HG02884 (cell line): ENCODE measurements around the gene HAS3.
"Not testable (repeated sequence)": the region's sequence is repeated elsewhere in the genome, so short reads cannot be mapped to it uniquely, and the experiment has no call there.

Experiments
- ATAC-seq: cut with Tn5 transposase; IDR thresholded peaks from one replicate; pipeline ENCODE4 v1.9.1; 2021; ENCODE audit warnings: mild to moderate bottlenecking, moderate library complexity; ENCODE audit not compliant: unreplicated experiment

Gene HAS3, protein sequence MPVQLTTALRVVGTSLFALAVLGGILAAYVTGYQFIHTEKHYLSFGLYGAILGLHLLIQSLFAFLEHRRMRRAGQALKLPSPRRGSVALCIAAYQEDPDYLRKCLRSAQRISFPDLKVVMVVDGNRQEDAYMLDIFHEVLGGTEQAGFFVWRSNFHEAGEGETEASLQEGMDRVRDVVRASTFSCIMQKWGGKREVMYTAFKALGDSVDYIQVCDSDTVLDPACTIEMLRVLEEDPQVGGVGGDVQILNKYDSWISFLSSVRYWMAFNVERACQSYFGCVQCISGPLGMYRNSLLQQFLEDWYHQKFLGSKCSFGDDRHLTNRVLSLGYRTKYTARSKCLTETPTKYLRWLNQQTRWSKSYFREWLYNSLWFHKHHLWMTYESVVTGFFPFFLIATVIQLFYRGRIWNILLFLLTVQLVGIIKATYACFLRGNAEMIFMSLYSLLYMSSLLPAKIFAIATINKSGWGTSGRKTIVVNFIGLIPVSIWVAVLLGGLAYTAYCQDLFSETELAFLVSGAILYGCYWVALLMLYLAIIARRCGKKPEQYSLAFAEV

DNA sequence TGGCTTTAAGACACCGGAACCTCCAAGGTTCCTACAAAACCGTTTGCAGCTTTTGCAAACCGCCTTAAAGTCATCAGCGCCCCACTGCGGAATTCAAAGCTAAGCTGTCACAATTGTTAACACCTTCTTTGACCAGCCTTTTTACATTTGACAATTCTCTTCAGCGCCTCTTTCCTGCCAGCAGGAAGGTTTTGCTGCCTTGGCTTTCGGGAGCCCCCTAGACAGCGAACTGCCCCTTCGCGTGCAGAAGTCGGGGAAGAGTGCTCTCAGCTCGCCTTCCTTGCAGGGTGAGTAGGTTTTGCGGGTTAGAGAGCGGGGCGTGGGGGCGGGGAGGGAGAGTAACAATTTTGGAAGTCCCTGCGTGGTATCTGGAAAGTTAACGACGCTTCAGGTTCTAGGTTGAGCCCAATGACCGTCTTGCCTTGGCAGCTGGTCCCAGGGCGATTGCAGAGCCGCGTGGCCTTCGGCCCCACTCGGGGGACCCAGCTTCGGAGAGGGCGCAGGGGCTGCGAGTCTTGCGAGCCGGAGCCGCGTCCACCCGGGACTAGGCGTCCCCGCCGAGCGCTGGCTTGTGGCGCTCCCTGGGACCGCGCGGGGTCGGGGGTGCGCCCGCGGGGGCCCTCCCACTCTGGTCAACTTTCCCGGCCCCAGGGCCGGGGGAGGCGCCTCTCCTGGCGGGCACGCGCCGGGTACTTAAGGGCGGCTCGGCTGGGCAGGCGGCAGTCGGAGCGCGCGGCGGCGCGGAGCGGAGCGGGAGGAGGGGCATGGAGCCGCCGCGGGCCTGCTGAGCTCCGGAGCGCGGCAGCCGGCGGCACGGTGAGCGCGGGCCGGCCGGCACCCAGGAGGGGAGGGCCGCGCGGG, at the start of gene HAS3:
Gene HAS3, plus strand, starts transcription at position 153 of the 861 bp plus-strand sequence. CDS start 3,743 bp downstream, outside the sequence.
- no peak for ATAC-seq

DNA sequence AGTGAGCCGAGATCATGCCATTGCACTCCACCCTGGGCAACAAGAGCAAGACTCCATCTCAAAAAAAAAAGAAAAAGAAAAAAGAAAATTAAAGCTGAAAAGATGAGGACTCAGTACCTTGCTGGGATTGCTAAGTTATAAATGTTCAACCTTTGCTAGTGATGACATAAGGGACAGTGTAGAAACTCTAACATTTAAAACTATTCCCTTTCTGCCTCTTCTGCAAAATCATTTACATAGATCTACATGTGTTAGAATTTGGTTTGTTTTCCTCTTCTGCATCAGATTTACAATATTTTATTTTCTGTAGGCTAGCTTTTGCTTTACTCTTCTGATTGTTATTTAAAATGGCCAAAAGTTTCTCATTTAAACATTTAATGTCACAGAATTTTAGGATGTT, 49.5 kb upstream of the HAS3 start:
- ATAC-seq = no peak

DNA sequence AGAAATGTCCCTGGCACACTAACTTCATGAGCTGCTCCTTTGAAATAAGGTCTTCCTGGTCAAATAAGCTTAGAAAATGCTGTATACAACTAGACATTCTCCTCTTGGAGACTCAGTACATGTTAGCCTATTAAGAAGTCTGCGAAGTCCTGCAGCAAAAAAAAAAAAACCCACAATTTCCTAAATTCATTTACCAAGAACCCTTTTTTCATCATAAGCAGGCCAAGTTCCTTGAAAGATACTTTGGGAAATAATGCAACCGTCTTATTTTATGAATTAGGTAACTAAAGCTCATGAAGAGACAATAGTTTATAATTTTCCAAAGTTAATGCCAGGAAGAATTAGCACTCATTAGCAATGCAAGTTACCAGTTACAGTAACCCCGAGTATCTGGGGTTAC, 49.0 kb upstream of the HAS3 start:
- ATAC-seq = no peak

DNA sequence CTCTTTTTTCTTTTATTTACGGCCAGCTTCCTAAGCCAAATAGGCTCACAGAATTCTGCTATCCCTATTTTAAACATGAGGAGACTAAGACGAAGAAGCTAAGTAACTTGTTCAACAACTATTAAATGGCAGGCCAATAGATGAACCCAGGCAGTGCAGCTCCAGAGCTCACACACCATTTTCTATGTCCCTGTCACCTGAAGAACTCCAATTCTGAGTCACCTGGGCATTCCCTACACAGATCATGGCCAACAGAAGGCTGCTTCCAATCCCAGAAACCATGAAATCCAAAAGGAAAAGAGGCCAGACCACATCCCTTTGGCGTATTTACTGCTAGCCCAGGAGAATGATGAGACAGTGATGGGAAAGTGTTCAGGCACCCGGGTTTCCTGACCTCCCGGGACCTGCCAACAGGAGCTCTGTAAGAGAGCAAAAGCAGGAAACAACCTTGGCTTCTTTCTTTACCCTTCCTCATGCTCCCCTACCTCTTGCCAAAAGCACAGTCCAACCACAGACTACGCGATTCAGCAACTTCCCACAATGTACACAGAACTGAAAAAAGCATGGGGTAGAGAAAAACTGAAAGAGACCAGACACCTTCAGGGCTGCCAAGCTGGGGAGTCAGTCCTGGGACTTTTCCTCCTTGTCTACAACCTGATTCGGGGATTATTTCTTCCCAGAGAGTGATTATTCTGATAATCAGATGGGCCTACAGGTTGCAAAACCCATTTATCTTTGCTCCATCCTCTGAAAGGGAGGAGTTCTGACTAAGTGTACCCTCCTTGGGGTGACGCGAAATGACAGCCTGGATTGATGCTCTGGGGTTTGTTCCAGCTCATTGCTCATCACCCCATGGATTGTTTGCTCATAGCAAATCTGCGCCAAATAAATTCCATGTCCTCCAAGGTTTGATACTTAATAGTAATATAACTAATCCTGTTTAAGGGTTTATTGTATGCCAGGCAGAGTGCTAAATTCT, 47.8 kb upstream of the HAS3 start:
- ATAC-seq = no peak

DNA sequence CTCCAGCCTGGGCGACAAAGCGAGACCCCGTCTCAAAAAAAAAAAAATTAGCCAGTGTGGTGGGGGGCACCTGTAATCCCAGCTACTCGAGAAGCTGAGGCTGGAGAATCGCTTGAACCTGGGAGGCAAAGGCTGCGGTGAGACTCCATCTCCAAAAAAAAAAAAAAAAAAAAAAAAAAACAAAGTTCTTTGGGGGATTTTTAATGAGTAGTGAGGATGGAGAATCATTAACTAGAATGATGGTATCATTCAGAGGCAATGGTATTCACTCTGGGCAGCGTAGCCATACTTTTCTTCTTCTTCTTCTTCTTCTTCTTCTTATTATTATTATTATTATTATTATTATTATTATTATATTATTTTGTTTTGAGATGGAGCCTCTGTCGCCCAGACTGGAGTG, 42.0 kb upstream of the HAS3 start:
- not testable (repeated sequence) for ATAC-seq

DNA sequence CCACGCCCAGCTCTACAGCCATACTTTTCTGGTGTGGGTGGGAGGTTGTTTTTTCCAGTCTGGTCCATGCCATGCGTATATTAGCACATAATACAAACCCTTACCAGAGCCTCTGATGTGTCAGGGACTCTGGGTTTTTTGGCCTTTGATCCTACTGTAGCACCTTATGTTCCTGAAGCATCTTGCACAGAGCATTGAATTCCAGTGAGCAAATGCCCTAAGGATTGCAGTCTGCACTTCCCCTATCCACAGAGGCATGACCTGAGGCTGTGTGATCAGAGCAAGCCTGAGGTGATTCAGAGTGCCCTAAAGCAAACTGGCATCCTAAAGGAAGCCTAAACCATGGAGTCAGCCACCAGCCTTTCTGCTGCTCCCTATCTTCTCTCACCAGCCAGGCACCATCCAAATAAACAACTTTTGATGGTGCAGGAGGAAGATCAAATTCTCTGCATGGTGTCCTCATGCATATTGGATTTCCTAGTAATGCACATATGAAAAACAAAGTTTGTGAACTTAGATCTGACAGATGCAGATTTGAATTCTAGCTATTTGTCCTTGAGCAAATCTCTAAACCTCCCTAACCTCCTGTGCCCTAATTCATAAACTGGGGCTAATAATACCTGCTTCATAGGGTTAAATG, 41.2 kb upstream of the HAS3 start:
- no peak for ATAC-seq

DNA sequence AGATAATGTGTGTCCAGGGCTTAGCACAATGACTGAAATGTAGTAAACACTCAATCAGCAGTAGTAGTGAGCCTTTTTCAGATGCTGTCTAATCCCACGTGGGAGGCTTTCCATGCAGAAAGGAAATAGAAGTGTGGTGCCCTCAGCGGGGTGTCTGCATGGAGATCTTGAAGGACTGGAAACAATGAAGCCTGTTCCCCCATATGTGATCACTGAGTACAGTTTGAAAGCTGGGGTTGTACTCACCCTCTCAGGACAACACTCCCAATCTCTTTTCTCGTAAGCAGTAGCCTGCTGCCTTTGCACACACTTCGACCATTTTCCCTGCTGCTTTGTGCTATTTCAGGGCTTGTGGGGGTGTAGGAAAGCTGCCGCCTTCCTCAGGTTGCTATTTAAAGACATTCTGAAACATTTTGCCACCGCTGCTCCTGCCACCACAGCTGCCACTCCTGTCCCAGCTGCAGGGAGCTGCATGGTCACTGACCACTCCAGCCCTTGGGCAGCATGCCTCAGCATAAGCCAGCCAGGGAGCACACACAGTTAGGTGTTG, 40.6 kb upstream of the HAS3 start:
- ATAC-seq = no peak

DNA sequence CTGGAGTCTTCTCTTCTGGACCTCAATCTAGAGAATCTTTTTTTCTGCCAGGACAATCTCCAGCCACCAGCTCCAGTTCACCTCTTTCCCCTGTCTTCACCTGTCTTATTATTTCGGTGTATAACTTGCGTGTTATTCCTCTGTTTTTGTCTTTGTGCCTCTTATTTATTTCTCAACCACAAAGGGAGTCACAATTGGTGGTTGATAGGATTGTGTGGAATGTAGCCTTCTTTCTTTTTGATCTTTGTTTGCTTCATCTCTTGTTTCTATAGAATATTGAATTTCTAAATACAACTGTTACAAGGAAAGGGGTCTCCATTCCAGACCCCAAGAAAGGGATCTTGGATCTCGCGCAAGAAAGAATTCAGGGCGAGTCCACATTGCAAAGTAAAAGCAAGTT, 35.9 kb upstream of the HAS3 start:
- ATAC-seq = no peak

DNA sequence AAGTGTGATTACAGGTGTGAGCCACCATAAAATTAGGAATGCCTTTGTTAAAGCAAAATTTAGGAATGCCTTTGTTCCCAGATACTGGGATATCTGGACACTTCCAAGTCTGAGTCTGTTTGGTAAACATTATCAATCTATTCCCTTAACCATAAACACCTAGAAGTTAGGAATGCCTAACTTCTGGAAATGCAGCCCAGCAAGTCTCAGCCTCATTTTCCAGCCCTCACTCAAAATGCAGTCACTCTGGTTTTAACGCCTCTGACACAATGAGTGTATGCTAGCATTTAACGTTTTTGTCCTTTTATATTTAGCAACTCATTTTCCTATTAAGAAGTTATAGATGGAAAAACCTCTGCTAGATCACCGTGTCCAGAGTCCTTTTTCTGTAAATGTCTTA, 34.4 kb upstream of the HAS3 start:
- no peak for ATAC-seq

DNA sequence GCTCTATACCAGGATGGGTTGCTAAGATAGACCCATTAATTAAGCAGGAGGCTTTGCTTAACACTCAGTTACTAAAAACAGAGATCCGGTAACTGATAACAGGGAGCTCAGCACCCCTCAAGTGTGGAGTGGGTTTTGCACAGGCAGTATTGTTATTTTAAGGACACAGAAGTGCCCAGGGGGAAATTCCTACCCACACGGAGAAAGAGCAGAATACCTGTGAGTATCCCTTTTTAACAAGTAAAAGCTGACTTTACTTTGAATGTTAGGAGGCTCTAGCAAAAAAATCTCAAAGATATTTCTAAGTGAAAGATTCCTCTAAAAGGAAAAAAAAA, 32.8 kb upstream of the HAS3 start:
- ATAC-seq = no peak

DNA sequence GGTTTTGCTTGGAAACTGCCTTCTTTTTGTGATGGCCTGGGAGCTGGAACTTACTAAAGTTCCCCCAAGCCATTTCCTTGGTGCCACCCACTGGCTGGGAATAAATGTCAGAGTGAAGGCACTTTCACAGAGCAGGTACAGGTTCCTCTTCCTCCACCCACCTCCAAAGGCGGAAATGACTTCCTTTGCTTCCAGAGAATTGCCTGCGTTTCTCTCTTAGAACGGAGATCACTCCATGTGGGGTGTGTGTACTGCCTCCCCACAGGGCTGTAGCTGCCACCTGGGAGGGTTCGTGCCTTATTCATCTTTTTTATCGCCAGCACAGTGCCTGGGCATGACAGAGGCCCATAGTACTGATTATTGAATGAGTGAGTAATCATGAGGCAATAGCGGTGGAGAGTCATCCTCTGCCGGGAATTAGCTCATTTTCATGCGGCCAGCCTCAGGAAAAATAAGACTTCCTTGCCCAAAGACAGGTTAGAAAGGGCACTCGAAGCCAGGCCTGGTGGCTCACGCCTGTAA, 32.2 kb upstream of the HAS3 start:
- ATAC-seq = no peak

DNA sequence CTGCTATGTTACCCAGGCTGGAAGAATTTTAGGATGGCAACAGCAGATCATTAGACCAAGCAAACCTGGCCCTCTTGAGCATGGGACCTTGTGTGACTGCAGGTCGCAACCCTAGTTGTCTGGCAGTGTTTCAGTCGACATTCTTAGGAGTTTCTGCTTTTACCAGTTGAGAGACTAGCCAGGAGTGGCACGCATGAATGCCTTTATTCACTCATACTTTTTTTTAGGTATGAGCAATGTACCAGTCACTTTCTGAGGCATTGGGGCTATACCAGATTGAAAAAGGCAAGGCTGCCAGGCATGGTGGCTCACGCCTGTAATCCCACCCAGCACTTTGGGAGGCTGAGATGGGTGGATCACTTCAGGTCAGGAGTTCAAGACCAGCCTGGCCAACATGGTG, 28.2 kb upstream of the HAS3 start:
- no peak for ATAC-seq

DNA sequence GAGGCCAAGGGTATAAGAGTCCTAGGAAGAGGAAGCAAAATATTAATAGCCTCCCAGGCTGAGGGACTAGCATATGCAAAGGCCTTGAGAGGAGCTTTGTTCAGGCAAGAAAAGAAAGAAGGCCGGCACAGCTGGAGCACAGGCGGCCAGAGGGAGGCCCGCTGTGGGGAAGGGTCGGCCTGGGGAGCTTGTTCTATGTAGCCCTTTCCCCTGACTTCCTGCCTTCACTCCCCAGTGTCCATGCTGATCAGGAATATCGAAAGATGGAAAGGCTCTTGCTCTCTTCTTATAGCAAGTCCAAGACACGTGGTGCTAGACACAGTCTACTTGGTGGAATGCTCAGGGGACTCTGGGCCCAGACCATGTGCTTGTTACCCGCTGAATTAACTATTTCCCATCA, 27.4 kb upstream of the HAS3 start:
- no peak for ATAC-seq

DNA sequence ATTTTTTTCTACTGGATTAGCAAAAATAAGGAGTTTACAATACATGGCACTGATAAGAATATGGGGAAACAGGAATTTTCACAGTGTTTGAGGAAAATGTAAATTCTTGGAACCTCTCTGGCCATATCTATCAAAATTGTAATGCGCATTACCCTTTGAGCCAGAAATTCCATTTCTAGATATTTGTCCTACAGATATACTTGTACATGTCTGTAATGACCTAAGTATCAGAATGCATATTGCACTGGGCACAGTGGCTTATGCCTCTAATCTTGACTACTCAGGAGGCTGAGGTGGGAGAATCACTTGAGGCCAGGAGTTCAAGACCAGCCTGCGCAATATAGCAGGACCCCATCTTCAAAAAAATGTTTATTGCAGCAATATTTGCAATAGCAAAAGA, 25.8 kb upstream of the HAS3 start:
- no peak for ATAC-seq

DNA sequence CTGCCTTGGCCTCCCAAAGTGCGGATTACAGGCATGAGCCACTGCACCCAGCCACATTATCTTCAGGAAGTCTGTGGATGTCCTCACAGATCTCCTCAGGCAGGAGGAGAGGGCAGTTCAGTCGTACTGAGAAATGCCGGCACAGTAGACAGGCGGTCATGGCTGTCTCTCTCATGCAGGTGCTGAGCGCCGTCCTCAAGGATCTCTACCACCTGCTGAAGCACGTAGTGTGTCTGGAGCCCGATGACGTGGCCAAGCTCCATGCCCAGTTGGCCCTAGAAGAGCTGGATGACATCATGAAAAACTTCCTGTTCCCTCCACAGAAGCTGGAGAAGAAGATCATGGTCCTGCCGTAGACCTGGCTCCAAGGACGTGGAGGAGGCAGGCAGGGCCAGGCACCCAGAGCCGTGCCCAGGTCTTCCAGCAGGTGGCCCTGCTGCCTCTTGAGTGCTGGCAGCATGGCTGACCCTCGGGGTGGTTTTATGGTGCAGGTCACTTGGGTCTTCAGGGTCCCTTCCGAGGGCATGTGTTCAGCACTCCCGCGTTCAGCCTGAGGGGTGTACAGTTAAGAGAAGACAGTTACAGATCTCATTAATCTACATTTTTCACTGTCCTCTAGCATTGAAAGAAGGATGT, 22.0 kb upstream of the HAS3 start:
- ATAC-seq = no peak

DNA sequence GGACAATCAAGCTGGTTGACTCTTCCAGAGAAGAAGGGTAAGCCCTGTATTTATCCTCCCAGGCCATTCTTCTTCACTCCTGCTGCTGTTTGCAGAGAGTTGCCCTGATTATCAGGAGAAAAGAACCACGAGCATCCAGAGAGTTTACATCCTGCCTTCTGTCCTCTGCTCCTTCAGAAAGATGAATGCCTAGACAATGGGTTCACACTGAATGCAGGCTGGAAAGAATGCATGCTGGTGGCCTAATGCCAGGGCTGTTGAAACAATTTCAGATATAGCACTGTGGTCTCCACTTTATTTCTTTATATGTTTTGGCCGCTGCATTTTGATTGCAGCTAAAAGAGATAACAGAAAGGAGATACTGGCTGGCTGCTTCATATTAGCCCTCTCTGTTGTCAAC, 21.2 kb upstream of the HAS3 start:
- ATAC-seq = no peak

DNA sequence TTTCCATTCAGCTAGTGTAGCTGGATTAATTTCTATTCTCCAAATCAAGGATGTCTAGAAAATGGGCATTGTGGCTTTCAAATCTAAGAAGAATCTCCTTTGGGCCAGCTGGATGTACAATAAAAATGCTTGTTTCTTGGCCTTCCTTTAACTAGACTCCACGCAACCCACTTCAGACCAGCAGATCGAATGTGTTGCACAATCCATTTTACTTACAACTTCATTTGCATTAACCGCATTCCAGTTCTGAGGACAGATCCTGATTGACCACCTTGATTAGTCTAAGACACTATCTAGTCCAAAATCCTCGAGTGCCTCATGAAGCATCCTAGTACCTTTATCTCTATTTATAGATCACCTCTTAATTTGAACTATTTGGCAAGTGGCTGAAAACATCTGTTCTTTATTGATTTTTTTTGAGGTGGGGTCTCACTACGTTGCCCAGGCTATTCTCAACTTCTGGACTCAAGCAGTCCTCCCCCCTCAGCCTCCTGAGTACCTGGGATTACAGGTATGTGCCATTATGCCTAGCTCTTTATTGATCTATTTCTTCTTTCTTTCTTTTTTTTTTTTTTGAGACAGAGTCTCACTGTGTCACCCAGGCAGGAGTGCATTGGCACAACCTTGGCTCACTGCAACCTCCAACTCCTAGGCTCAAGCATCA, 20.3 kb upstream of the HAS3 start:
- ATAC-seq = no peak

DNA sequence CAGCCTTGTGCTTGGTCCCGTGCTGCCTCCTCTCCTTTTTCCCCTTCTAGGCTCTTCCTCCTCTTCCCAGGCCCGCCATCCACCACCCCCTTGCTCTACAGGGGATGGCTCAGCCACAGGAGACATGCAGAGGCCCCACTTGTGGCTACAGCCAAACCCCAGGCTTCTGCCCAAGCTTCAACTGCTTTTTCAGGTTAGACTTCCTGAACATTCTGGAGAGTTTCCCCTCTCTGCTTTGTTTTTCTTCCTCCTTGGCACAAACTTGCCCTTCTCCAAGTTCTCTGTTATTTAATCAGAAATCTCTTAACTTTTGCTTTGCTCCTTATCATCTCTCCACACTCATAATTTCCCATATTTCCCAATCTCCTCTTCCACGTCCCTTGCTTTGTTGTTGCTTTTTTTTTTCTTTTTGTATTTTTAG, 18.3 kb upstream of the HAS3 start:
- no peak for ATAC-seq

DNA sequence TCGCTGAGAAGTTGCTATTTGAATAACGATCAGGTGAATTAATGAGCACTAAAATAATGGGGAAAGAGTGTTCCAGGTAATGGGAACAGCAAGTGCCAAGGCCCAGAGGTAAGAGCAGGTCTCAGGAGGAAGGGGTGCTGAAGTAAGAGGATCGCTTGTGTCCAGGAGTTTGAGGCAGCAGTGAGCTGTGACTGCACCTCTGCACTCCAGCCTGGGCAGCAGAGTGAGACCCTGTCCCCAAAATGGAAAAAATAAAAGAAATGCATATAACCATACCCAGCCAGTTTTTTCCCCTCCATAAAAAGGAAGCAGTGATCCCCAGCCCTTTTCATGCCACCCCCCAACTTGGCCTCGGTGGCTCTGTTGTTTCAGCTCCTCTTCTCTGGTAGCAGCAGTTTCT, 16.8 kb upstream of the HAS3 start:
- ATAC-seq = no peak
